ENCODE data around the gene WDFY1. TPM values are rescaled to one million over a fixed set of nuclear protein-coding genes. Genes with fewer than 3 reads are reported as not detected.

WDFY1 gene
- total and polyA plus RNA-seq, 11 donors = 5.6 to 30.5 (median 14.2) TPM

GRCh38 chr2:223971731-223972130 lies 26.6 kb upstream of the WDFY1 start:
- H3K4me1 ChIP-seq = peaks cover 0 to 11% (median 0%) of the 10 kb centered on the region in 12 donors
- H3K36me3 ChIP-seq = peaks cover 3 to 31% (median 20%) of the 10 kb centered on the region in 9 donors
- 86 to 90% (median 88%) methylated on average over 5 of the region's 5 CpGs for WGBS, 4 donors
- no peak overlapping the region for H3K4me3 ChIP-seq
- ATAC-seq (no peak), DNase-seq (no peak)
- intact Hi-C loops (cut with DNase I) = loop anchor here in 8 of 10 donors (2.0 to 10.0 kb wide), 8 partner anchors 311 to 807 kb away; no protein-coding TSS in a partner anchor
- no peaks in the 10 kb centered on the region for H3K27me3 ChIP-seq
- H3K27ac ChIP-seq = no peak overlapping the region
- TF ChIP-seq CTCF (IDR thresholded peaks at IDR 0.05) (no peak), POLR2A (IDR thresholded peaks at IDR 0.05) (no peak)
- no peaks in the 10 kb centered on the region for H3K9me3 ChIP-seq

GRCh38 chr2:223970343-223971128 lies 25.4 kb upstream of the WDFY1 start:
- intact Hi-C loops (cut with DNase I) = loop anchor here (1.0 to 10.0 kb wide), 9 partner anchors 312 to 808 kb away; no protein-coding TSS in a partner anchor

GRCh38 chr2:223969856-223970255 lies 24.7 kb upstream of the WDFY1 start:
- H3K27ac ChIP-seq = no peak overlapping the region
- H3K4me3 ChIP-seq = no peak overlapping the region
- DNase-seq (no peak), ATAC-seq (no peak)
- H3K27me3 ChIP-seq = no peaks in the 10 kb centered on the region
- peaks cover 3 to 44% (median 38%) of the 10 kb centered on the region in 9 donors for H3K36me3 ChIP-seq
- WGBS, 4 donors = 86 to 93% (median 91%) methylated on average over 1 of the region's 1 CpG
- TF ChIP-seq CTCF (IDR thresholded peaks at IDR 0.05) (no peak), POLR2A (IDR thresholded peaks at IDR 0.05) (no peak)
- intact Hi-C loops (cut with DNase I) = loop anchor here (1.0 to 10.0 kb wide), 9 partner anchors 312 to 809 kb away; no protein-coding TSS in a partner anchor
- H3K9me3 ChIP-seq = no peaks in the 10 kb centered on the region
- H3K4me1 ChIP-seq = peaks cover 0 to 11% (median 0%) of the 10 kb centered on the region in 12 donors

More at GRCh38 chr2:223970343-223971128, 25.4 kb upstream of the WDFY1 start:
- Histone ChIP-seq H3K9me3 (no peaks in the 10 kb centered on the region), H3K4me1 (peaks cover 0 to 11% (median 0%) of the 10 kb centered on the region in 12 donors), H3K4me3 (no peak overlapping the region), H3K27ac (no peak overlapping the region), H3K36me3 (peaks cover 3 to 43% (median 32%) of the 10 kb centered on the region in 9 donors), H3K27me3 (no peaks in the 10 kb centered on the region)
- ATAC-seq (peak in 3 of 4 donors; percentile 46 to 55 (median 49)), DNase-seq (peak in 2 of 5 donors; percentile 26 to 29)
- WGBS, 4 donors = 64 to 67% (median 65%) methylated on average over 8 of the region's 8 CpGs
- TF ChIP-seq CTCF (IDR thresholded peaks at IDR 0.05) (peak; percentile 80 to 98 (median 92)), POLR2A (IDR thresholded peaks at IDR 0.05) (no peak)

- no peaks in the 10 kb centered on the region for H3K9me3 ChIP-seq
- H3K4me3 ChIP-seq = no peak overlapping the region
- no peak for DNase-seq
- H3K4me1 ChIP-seq = peaks cover 0 to 11% (median 0%) of the 10 kb centered on the region in 12 donors
- intact Hi-C loops (cut with DNase I) = loop anchor here in 1 of 10 donors (2.0 kb wide), 1 partner anchor 315 kb away; no protein-coding TSS in a partner anchor
- H3K36me3 ChIP-seq = peaks cover 3 to 50% (median 43%) of the 10 kb centered on the region in 9 donors
- 24 to 68% (median 49%) methylated on average over 2 to 3 of the region's 3 CpGs for WGBS, 4 donors
- H3K27me3 ChIP-seq = no peaks in the 10 kb centered on the region
- no peak overlapping the region for H3K27ac ChIP-seq
- no peak for ATAC-seq
- no peak for TF ChIP-seq POLR2A (IDR thresholded peaks at IDR 0.05)
- TF ChIP-seq CTCF (IDR thresholded peaks at IDR 0.05) = no peak
Observed at GRCh38 chr2:223969315-223969714, 24.2 kb upstream of the WDFY1 start.

Measured in heart left ventricle (tissue), 16 donors.